Keratinocyte (primary cell): ENCODE results near the gene PPM1J. TPM values are rescaled to one million over a fixed set of nuclear protein-coding genes. Genes with fewer than 3 reads are reported as not detected.

Experiments
- DNase-seq: peaks from one replicate; pipeline ENCODE4 v3.0.0-alpha.2; 2011; ENCODE audit warnings: low read depth, missing footprints, low spot score
- FAIRE-seq: peaks from 2 replicates; lab custom pipeline; 2011; peaks lifted over from hg19 to GRCh38; lab: Jason Lieb, UNC
- H2AFZ ChIP-seq: 2 replicates; pipeline ENCODE4 v1.6.0; 2012; ENCODE audit warnings: low read length, control low read depth, inconsistent platforms; ENCODE audit not compliant: control insufficient read depth
- H3K27ac ChIP-seq: 2 replicates; pipeline ENCODE4 v1.5.1; 2011; ENCODE audit warnings: low read length; ENCODE audit not compliant: control insufficient read depth, insufficient read depth
- H3K27me3 ChIP-seq: 3 replicates; pipeline ENCODE4 v1.6.0; 2011; ENCODE audit warnings: low read length; ENCODE audit not compliant: control insufficient read depth, insufficient read depth; ENCODE audit errors: extremely low read depth
- H3K36me3 ChIP-seq, 2 experiments: 2 replicates in 1 of 2; 3 replicates in 1 of 2; pipeline ENCODE4 v1.5.1; 2011; ENCODE audit warnings: low read length in 2 of 2, mild to moderate bottlenecking in 1 of 2; ENCODE audit not compliant: control insufficient read depth in 2 of 2, insufficient read depth in 2 of 2; ENCODE audit errors: extremely low read depth in 1 of 2
- H3K4me1 ChIP-seq: 3 replicates; pipeline ENCODE4 v1.5.1; 2011; ENCODE audit warnings: low read length; ENCODE audit not compliant: control insufficient read depth, insufficient read depth; ENCODE audit errors: extremely low read depth
- H3K4me2 ChIP-seq: 3 replicates; pipeline ENCODE4 v1.6.0; 2011; ENCODE audit warnings: low read depth, low read length; ENCODE audit not compliant: control insufficient read depth, insufficient read depth; ENCODE audit errors: extremely low read depth
- H3K4me3 ChIP-seq, 3 experiments: fragments of 200-600 bp in 1 of 3; sonication (generic) in 1 of 3; 2 replicates in 2 of 3; 3 replicates in 1 of 3; pipeline ENCODE4 v1.5.1; 2011 to 2016; ENCODE audit warnings: low read length in 3 of 3, mild to moderate bottlenecking in 3 of 3, control low read depth in 2 of 3, inconsistent platforms in 1 of 3, low read depth in 1 of 3, mixed read lengths in 1 of 3, mixed run types in 1 of 3, moderate library complexity in 1 of 3; ENCODE audit not compliant: control insufficient read depth in 2 of 3, insufficient read depth in 2 of 3; ENCODE audit errors: extremely low read depth in 1 of 3
- H3K79me2 ChIP-seq: 2 replicates; pipeline ENCODE4 v1.6.0; 2012; ENCODE audit warnings: low read length; ENCODE audit not compliant: control insufficient read depth, insufficient read depth
- H3K9ac ChIP-seq: 3 replicates; pipeline ENCODE4 v1.6.0; 2011; ENCODE audit warnings: low read length; ENCODE audit not compliant: control insufficient read depth, insufficient read depth; ENCODE audit errors: extremely low read depth
- H3K9me1 ChIP-seq: 3 replicates; pipeline ENCODE4 v1.6.0; 2011; ENCODE audit warnings: low read length; ENCODE audit not compliant: control insufficient read depth, insufficient read depth; ENCODE audit errors: extremely low read depth
- H3K9me3 ChIP-seq: 2 replicates; pipeline ENCODE4 v1.5.1; 2012; ENCODE audit warnings: low read depth, low read length; ENCODE audit not compliant: control insufficient read depth
- H4K20me1 ChIP-seq: 3 replicates; pipeline ENCODE4 v1.6.0; 2011; ENCODE audit warnings: low read length; ENCODE audit not compliant: control insufficient read depth, insufficient read depth; ENCODE audit errors: extremely low read depth
- EZH2 ChIP-seq: IDR thresholded peaks from one replicate; pipeline ENCODE4 v1.6.1; 2012; ENCODE audit warnings: inconsistent platforms, mild to moderate bottlenecking, low read length, moderate library complexity
- dilution Hi-C: fragments of 300-500 bp; cut with MboI; formaldehyde crosslinking; loops from one replicate; pipeline ENCODE4 v1.7.0; 2020; ENCODE audit warnings: low sequenced_read_pairs; ENCODE audit not compliant: extremely low pct_ligation_motif_present
- polyA plus RNA-seq, 5 experiments: library from polyadenylated mRNA; depleted of rRNA in 3 of 5; stranded (reverse) in 3 of 5; stranded (forward) in 1 of 5; unstranded in 1 of 5; fragments of >200 nt; gene quantifications; 1 replicate in 1 of 5; 2 replicates in 3 of 5; 3 replicates in 1 of 5; pipeline versions ENCODE4 v1.2.1 to v1.2.3, GENCODE V29; 2011 to 2012; ENCODE audit warnings: missing spikeins in 2 of 5, low read depth in 1 of 5, low replicate concordance in 1 of 5
- TF ChIP-seq, protein P1 (sequence below), 3 experiments: IDR thresholded peaks in 1 of 3; conservative IDR thresholded peaks in 1 of 3; optimal IDR thresholded peaks in 1 of 3; 2 replicates in 2 of 3; 3 replicates in 1 of 3; pipeline versions ENCODE3 to v1.5.1; 2011; ENCODE audit warnings: low read length in 3 of 3, mild to moderate bottlenecking in 3 of 3, moderate library complexity in 2 of 3, control low read depth in 1 of 3, inconsistent platforms in 1 of 3; ENCODE audit not compliant: insufficient read depth in 2 of 3; ENCODE audit errors: extremely low read depth in 1 of 3

The PPM1J gene
- polyA plus RNA-seq, 1 donor (not counting 4 experiments of a cell fraction or from before 2014, with no cell fraction given): 7.7 TPM

DNA sequence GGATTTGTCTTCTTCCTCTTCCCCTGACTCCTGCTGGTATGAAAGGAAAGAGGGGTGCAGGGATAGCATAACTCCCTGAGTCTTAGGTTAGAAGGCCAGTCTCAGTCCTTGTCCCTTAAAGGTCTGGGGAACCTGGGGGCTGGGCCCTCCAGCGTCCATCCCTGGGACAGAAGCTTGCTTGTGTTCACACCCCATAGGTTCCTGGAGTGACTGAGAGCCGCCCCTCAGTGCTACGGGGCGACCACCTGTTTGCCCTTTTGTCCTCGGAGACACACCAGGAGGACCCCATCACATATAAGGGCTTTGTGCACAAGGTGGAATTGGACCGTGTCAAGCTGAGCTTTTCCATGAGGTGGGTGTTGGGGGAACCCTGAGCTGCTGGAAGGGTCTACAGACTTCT lies 21.3 kb downstream of the PPM1J start:
- no peak overlapping the region for H3K4me3 ChIP-seq
- no peak overlapping the region for H2AFZ ChIP-seq
- no peak for DNase-seq
- H3K79me2 ChIP-seq: no peaks in the 10 kb centered on the region
- no peaks in the 10 kb centered on the region for H3K9me1 ChIP-seq
- no peak overlapping the region for H3K9ac ChIP-seq
- no peaks in the 10 kb centered on the region for H3K4me1 ChIP-seq
- TF ChIP-seq, protein P1, sequence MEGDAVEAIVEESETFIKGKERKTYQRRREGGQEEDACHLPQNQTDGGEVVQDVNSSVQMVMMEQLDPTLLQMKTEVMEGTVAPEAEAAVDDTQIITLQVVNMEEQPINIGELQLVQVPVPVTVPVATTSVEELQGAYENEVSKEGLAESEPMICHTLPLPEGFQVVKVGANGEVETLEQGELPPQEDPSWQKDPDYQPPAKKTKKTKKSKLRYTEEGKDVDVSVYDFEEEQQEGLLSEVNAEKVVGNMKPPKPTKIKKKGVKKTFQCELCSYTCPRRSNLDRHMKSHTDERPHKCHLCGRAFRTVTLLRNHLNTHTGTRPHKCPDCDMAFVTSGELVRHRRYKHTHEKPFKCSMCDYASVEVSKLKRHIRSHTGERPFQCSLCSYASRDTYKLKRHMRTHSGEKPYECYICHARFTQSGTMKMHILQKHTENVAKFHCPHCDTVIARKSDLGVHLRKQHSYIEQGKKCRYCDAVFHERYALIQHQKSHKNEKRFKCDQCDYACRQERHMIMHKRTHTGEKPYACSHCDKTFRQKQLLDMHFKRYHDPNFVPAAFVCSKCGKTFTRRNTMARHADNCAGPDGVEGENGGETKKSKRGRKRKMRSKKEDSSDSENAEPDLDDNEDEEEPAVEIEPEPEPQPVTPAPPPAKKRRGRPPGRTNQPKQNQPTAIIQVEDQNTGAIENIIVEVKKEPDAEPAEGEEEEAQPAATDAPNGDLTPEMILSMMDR (optimal IDR thresholded peaks at IDR 0.05 in 1 of 3, IDR thresholded peaks at IDR 0.05 in 1 of 3, conservative IDR thresholded peaks at IDR 0.05 in 1 of 3; ENCODE audit: extremely low read depth in 1 of 3, insufficient read depth in 2 of 3, low read length in 3 of 3): no peak
- TF ChIP-seq EZH2: no peak
- H3K9me3 ChIP-seq: no peaks in the 10 kb centered on the region
- no peak overlapping the region for H3K4me2 ChIP-seq
- H3K36me3 ChIP-seq: peaks cover 24% of the 10 kb centered on the region in 2 experiments
- no peaks in the 10 kb centered on the region for H4K20me1 ChIP-seq
- no peak for FAIRE-seq
- dilution Hi-C loops: no loop called here
- H3K27me3 ChIP-seq: no peaks in the 10 kb centered on the region
- H3K27ac ChIP-seq: no peak overlapping the region

DNA sequence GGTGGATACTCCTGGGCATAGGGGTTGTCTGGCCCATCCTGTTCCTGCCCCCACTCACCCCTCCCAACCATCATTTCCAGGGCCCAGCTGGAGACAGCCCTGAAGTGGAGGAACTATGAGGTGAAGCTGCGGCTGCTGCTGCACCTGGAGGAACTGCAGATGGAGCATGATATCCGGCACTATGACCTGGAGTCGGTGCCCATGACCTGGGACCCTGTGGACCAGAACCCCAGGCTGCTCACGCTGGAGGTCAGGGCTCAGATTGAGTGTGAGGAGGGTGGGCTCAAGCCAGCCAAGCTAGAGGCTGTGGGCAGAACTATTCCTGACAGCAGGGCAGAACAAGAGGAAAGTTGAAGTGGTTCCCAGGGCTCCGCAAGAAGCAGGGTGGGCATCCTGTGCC lies 22.5 kb downstream of the PPM1J start:
- H3K9me1 ChIP-seq: no peaks in the 10 kb centered on the region
- no peak for DNase-seq
- no peak overlapping the region for H3K4me3 ChIP-seq
- H3K4me1 ChIP-seq: peaks cover 10% of the 10 kb centered on the region
- H3K79me2 ChIP-seq: peaks cover 4% of the 10 kb centered on the region
- FAIRE-seq: no peak
- no peaks in the 10 kb centered on the region for H4K20me1 ChIP-seq
- dilution Hi-C loops: no loop called here
- no peaks in the 10 kb centered on the region for H3K27me3 ChIP-seq
- H3K36me3 ChIP-seq: peaks cover 19 to 27% of the 10 kb centered on the region in 2 experiments
- H3K9ac ChIP-seq: no peak overlapping the region
- no peaks in the 10 kb centered on the region for H3K9me3 ChIP-seq
- H3K4me2 ChIP-seq: no peak overlapping the region
- H2AFZ ChIP-seq: no peak overlapping the region
- TF ChIP-seq, protein P1 (optimal IDR thresholded peaks at IDR 0.05 in 1 of 3, IDR thresholded peaks at IDR 0.05 in 1 of 3, conservative IDR thresholded peaks at IDR 0.05 in 1 of 3; ENCODE audit: extremely low read depth in 1 of 3, insufficient read depth in 2 of 3, low read length in 3 of 3): no peak
- H3K27ac ChIP-seq: no peak overlapping the region
